Measurements from ENCODE around the gene HID1.
A peak's percentile ranks its signal among the peaks of the same experiment; 100 is the strongest.
"Not testable (repeated sequence)": the region's sequence is repeated elsewhere in the genome, so short reads cannot be mapped to it uniquely, and the experiment has no call there.

The HID1 gene

DNA sequence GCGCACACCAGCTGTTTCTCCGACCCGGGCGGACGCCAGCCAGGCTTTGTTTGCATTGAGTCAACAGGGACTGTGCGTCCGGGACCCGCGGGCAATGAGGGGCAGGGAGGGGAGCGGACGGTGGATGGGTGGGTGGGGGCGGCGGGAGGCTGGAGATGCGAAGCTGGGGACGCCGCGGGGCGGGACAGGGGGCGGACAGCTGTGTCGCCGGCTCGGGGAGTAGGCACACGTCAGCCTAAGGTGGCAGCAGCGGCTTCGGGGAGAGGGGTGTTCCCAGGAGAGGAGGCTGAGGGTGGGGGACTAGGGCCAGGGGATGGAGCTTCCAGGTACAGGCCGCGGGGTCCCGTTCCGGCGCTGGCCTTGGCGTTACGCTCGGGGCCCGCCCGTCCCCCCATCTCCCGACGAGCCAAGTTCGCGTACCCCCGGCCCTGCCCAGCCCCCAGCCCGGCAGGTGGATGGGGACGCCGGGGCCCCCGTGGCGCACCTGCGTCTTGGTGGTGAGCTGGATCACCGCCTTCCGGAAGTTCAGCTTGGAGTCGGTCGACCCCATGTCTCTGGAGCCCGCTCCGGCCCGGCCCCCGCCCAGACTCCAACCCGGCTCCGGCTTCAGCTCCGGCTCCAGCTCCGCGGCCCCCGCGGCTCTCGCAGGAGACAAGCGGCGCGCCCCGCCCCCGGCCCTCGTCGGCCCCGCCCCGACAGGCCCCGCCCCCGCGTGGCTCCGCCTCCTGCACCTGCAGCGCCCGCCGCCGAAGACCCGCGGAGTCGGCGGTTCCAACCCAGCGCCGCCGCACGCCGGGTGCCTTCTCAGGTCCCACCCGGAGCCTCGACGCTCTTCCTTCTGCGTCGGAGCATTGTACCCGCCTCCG, at the start of gene HID1:
Gene HID1 (minus strand): TSS at position 653 of the 866 bp plus-strand sequence. CDS start 103 bp downstream, at position 550.
- DNase-seq: peak; percentile 57

GRCh38 chr17:75020331-75021110, 48.0 kb upstream of the HID1 start:
- no peak for DNase-seq

DNA sequence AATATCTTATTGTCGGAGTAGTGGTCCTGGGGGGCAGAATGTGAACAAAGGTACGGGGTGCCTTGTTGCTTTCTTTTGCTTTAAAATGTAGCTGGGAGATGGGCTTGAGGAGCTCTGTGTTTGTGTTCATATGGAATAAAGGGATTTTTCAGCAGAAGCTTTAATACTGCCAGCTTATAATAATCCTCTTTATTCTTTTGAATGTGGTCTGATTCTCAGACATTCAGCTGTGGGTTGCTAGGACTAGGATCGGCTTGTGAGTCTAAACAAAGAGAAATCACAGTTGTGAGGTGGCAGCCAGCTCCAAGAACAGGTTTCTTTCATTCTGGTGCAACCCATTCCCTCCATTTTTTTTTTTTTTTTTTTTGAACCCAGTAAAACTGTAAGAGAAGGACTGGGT, 47.2 kb upstream of the HID1 start:
- DNase-seq: no peak

GRCh38 chr17:75019146-75019545, 46.6 kb upstream of the HID1 start:
- no peak for DNase-seq

- DNase-seq: no peak
Measured at GRCh38 chr17:75013092-75013559, 40.6 kb upstream of the HID1 start.

GRCh38 chr17:75012346-75013091, 40.0 kb upstream of the HID1 start, which contains the start of gene MRPL58:
MRPL58 (plus strand) TSS chr17:75012670; CDS start chr17:75012687, 17 bp downstream.
- DNase-seq: peak; percentile 87

- no peak for DNase-seq
Measured at GRCh38 chr17:75012096-75012345, 39.5 kb upstream of the HID1 start.

GRCh38 chr17:75011401-75012095, 39.0 kb upstream of the HID1 start:
- DNase-seq: no peak

DNA sequence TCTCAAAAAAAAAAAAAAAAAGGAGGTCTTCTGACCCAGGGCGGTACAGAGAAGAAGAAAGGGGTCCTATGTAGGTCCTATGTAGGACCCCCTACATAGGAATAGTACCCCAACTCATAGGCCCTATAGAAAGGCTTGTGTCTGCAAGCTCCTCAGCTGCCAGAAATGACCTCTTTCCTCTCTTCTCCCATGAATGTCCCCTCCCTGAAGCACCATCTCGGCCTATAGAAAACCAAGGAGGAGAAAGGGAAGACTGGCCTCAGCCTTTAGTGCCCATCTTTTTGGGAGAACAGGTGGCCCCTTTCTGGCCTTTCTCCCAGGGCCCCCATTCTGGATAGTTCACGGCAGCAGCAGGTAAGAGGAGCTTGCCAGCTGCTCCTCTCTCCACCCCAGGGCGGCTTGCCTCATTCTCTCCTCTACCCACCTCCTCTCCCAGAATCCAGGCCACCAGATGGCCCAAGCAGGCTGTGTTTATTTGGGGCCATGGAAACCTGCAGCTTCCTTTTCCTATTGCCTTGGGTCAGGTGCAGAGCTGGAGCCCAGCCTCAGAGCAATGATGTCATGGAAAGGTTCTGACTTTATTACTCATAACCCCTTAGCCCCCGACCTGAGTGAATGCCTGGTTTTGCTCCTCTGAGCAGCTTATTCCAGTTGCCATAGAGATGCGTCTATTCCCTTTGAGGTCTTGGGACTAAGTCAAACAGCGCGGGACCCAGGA, 38.3 kb upstream of the HID1 start:
- no peak for DNase-seq

DNA sequence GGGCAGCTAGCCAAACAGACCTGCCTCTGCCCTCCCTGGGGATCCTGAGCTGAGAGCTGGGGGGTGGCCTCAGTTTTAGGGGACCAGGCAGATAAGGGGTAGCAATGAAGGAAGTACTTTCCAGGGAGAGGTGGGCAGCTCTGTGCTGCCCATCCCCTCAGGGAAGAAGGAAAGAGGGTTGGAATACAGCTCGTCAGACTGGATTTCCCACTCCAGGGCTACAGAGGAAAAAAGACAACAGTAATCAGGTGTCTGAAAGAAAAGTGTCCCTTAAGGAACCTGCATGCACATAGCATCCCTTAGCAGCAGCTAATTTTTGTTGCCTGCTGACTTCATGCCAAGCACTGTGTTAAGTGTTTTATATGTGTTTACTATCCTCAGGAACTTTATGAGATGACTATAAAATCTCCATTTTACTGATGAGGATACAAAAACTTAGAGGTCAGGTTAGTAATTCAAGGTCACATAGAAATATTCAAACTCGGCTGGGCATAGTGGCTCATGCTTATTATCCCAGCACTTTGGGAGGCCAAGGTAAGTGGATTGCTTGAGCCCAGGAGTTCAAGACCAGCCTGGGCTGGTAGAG, 36.7 kb upstream of the HID1 start:
- DNase-seq: no peak

DNA sequence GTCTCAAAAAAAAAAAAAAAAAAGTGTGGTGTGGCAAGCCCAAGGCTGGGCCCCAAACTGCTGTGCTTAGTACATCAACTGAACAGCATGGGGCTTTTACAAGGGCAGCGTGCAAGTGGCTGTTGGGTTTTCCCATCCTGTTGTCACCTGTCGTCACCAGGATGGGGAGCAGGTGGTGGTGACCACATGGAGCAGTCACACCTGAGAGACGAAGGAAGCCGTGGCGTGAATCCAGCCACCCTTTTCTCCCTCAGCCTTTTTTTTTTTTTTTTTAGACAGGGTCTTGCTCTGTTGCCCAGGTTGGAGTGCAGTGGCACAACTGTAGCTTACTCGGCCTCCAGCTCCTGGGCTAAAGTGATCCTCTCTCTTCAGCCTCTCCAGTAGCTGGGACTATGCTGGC, 35.8 kb upstream of the HID1 start:
- DNase-seq: no peak

DNA sequence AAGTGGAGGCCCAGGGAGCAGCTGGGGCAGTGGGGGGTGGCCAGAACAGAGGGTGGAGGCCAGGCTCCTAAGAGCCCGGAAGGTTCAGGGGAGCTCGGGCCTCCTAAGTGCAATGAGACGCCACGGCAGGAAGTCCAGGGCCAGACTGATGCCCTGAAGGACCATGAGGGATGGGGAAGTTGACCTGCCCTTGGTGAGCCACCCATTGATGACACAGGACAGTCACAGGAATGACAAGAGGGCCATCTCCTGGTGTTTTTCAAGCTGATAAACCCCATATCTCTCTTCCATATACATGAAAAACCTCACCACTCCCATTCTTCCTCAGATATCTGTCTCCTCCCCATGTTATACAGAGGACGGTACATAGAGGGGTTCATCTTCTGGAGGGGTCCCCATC, 34.1 kb upstream of the HID1 start:
- DNase-seq: no peak

DNA sequence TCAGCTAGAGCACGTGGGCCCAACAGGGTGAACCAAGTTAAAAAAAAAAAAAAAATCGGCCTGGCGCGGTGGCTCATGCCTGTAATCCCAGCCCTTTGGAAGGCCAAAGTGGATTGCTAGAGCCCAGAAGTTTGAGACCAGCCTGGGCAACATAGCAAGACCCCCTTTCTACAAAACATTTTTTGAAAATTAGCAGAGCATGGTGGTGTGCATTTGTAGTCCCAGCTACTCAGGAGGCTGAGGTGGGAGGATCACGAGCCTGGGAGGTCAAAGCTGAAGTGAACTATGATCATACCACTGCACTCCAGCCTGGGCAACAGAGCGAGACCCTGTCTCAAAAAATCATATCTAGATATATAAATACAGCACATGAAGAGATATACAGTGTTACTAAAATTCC, 33.5 kb upstream of the HID1 start:
- DNase-seq: not testable (repeated sequence)

DNA sequence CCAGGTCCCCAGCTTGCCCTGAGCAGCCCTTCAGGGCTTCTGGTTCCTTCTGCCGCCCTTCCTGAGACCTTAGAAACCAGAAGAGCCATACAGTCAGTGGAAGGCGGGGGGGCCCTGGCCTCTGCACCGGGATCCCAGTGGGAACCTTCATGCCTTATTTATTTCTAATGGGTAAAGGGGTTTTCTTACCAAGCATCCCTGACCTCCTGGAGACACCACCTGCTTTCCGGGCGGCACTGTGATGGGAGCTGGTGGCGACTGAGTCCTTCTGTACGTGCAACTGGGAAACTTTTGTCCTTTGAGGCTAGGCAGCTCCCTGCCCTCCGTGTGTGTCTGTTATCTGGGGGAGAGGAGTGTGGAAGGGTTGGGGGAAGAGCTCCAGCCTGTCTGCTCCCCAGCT, 32.7 kb upstream of the HID1 start:
- DNase-seq: no peak

- no peak for DNase-seq
Measured at GRCh38 chr17:75004371-75004770, 31.8 kb upstream of the HID1 start.

DNA sequence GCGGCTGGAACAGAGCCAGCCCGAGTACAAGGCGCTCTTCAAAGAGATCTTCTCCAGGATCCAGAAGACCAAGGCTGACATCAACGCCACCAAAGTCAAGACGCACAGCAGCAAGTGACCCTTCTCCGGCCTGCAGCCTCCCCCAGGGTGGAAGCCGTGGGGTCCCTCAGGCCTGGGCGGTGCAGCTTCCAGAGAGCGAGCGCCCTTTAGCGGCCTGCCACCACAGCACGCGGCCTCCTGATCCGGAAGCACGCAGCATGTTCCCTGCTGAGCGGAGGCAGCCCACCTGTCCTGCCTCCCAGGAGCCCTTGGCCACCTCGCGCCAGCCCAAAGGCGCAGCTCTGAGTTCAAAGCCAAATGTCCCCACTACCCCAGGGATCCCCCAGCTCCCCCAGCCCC, 31.4 kb upstream of the HID1 start:
- DNase-seq: no peak

DNA sequence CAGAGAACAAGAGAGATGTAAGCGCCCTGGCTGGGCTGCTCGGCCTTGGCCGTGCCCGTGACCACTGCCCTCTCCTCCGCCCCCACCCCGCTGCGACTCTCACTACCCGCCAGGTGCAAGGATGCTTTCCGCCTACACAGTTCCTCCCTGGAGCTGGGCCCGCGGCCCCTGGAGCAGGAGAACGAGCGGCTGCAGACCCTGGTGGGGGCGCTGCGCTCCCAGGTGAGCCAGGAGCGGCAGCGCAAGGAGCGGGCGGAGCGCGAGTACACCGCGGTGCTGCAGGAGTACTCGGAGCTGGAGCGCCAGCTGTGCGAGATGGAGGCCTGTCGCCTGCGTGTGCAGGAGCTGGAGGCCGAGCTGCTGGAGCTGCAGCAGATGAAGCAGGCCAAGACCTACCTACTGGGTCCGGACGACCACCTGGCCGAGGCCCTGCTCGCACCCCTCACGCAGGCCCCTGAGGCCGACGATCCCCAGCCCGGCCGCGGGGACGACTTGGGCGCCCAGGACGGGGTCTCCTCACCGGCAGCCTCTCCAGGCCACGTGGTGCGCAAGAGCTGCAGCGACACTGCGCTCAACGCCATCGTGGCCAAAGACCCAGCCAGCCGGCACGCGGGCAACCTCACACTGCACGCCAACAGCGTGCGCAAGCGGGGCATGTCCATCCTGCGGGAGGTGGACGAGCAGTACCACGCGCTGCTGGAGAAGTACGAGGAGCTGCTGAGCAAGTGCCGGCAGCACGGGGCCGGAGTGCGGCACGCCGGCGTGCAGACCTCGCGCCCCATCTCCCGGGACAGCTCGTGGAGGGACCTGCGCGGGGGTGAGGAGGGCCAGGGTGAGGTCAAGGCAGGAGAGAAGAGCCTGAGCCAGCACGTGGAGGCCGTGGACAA, 30.8 kb upstream of the HID1 start:
- no peak for DNase-seq

GRCh38 chr17:75001915-75002843, 29.6 kb upstream of the HID1 start:
- DNase-seq: no peak

DNA sequence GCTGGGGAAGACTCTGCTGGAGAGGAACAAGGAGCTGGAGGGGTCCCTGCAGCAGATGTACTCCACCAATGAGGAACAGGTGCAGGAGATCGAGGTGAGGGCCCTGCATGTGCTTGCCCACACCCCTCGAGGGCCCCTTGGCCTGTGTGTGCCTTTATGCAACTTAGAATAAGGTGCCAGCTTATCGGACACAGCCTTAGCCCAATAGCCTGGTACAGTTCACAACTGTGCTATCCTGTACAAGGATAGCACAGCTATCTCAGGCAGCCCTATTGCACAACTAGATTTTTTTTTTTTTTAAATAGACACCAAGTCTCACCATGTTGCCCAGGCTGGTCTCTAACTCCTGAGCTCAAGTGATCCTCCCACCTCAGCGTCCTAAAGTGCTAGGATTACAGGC, 27.0 kb upstream of the HID1 start:
- no peak for DNase-seq

DNA sequence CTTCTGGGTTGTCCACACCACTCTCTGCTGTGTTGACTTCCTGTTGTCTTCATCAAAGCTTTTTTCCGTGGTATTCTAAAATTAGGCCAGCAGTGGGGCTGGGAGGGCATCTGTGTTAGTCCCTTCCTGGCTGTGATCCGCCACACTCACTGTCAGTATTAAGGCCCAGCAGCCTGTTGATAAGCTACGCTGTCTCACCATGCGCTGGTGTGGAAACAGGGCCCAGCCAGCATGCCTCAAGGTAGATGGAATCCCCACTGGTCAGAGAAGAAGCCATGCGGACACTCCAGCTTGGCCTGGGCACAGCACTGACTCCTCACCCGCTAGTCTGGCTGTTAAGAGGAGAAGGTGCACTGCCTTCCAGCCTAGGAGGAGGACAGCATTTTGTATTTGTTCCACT, 26.2 kb upstream of the HID1 start:
- DNase-seq: no peak
